Stimulated activated CD8-positive, alpha-beta memory T cell treated with anti-CD3 and anti-CD28 coated beads, Interleukin-7, amount 100 ng/mL, for 24 hours (primary cell): ENCODE results near the gene RTKN.

Experiments
- DNase-seq: peaks from one replicate; pipeline ENCODE4 v3.0.0-alpha.2; 2020; ENCODE audit warnings: low read depth

RTKN gene

GRCh38 chr2:74379851-74380789 is 61.6 kb downstream of the RTKN start, which contains the start of gene DCTN1:
Gene DCTN1, minus strand, starts transcription at chr2:74380311. Its CDS starts 274 bp downstream, at chr2:74380037.
- no peak for DNase-seq

- no peak for DNase-seq
Observed at GRCh38 chr2:74378007-74378406, 63.7 kb downstream of the RTKN start.

- no peak for DNase-seq
Observed at GRCh38 chr2:74375838-74376237, 65.9 kb downstream of the RTKN start.
